BJ (cell line): ENCODE results near the gene CNOT8. TPM values are rescaled to one million over a fixed set of nuclear protein-coding genes. Genes with fewer than 3 reads are reported as not detected.

Experiments used
- CTCF ChIA-PET: fragments of 350-600 bp; formaldehyde crosslinking; extraction: SDS; loops from one replicate; lab custom pipeline; 2021; ENCODE audit warnings: antibody characterized with exemption, inconsistent platforms; lab: Yijun Ruan, JAX
- POLR2A ChIA-PET: fragments of 300-600 bp; sonication (Branson Sonifier 250); formaldehyde crosslinking; extraction: SDS; loops from one replicate; lab custom pipeline; 2021; ENCODE audit warnings: antibody characterized with exemption; lab: Charles Lee
- DNase-seq: peaks from one replicate; pipeline ENCODE4 v3.0.0-alpha.2; 2011; ENCODE audit warnings: low read depth
- H3K27me3 ChIP-seq: 2 replicates; pipeline ENCODE4 v1.6.0; 2011; ENCODE audit warnings: low read length; ENCODE audit not compliant: control insufficient read depth, insufficient read depth
- H3K36me3 ChIP-seq: 2 replicates; pipeline ENCODE4 v1.5.1; 2011; ENCODE audit warnings: low read length; ENCODE audit not compliant: control insufficient read depth, insufficient read depth
- H3K4me3 ChIP-seq: 2 replicates; pipeline ENCODE4 v1.5.1; 2011; ENCODE audit warnings: low read depth, mild to moderate bottlenecking, control low read depth, low read length
- CTCF ChIP-seq: IDR thresholded peaks from 2 replicates; pipeline ENCODE4 v1.5.1; 2011; ENCODE audit warnings: low read depth, mild to moderate bottlenecking, control low read depth, inconsistent platforms, low read length, moderate library complexity; ENCODE audit not compliant: insufficient read depth
- polyA plus RNA-seq: library from polyadenylated mRNA; depleted of rRNA; stranded (reverse); fragments of >200 nt; gene quantifications from 2 replicates; pipeline ENCODE4 v1.2.3, GENCODE V29; 2011

The CNOT8 gene
- polyA plus RNA-seq, 1 experiment, result 38.8 TPM

GRCh38 chr5:154865466-154866184 lies 7.2 kb downstream of the CNOT8 start:
- peaks cover 5% of the 10 kb centered on the region for H3K36me3 ChIP-seq
- CTCF ChIA-PET, result no interaction called here
- POLR2A ChIA-PET, result interaction anchor here (0.5 to 0.6 kb wide), 2 partner anchors 49 to 90 kb away, joined by 3 to 8 read pairs; no protein-coding TSS in a partner anchor
- H3K4me3 ChIP-seq, result no peak overlapping the region
- TF ChIP-seq CTCF, result no peak
- no peaks in the 10 kb centered on the region for H3K27me3 ChIP-seq
- DNase-seq, result no peak

DNA sequence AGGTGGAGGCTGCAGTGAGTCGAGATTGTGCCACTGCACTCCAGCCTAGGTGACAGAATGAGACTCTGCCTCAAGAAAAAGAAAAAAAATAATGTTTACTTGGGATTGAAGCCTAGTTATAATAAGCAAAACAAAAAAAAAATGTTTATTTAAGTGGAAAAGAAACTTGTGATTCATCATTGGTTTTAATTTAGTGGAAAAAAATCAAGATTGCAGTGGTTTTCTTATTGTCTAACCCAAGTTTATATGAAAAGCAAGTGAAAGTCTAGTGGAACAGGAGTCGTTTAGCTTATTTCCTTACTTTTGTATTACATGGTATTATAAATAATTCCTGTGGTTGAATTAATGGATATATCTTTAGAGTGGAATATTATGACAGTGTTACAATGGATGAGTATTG lies 8.4 kb downstream of the CNOT8 start:
- TF ChIP-seq CTCF, result no peak
- H3K36me3 ChIP-seq, result peaks cover 7% of the 10 kb centered on the region
- POLR2A ChIA-PET, result no interaction called here
- no peaks in the 10 kb centered on the region for H3K27me3 ChIP-seq
- no peak overlapping the region for H3K4me3 ChIP-seq
- CTCF ChIA-PET, result interaction anchor here (0.8 to 1.3 kb wide), 2 partner anchors 32 to 43 kb away, joined by 3 read pairs; no protein-coding TSS in a partner anchor
- DNase-seq, result no peak

GRCh38 chr5:154868702-154869101 lies 10.3 kb downstream of the CNOT8 start:
- H3K27me3 ChIP-seq, result no peaks in the 10 kb centered on the region
- POLR2A ChIA-PET, result no interaction called here
- H3K36me3 ChIP-seq, result peaks cover 7% of the 10 kb centered on the region
- CTCF ChIA-PET, result interaction anchor here (0.8 to 1.8 kb wide), 2 partner anchors 8 to 58 kb away, joined by 3 to 6 read pairs; no protein-coding TSS in a partner anchor
- H3K4me3 ChIP-seq, result no peak overlapping the region
- peak; percentile 31; the same call in 1 of the 2 replicates for TF ChIP-seq CTCF
- no peak for DNase-seq

GRCh38 chr5:154871734-154872133 lies 13.3 kb downstream of the CNOT8 start:
- Histone ChIP-seq H3K4me3 (no peak overlapping the region), H3K36me3 (peaks cover 13% of the 10 kb centered on the region), H3K27me3 (no peaks in the 10 kb centered on the region)
- ChIA-PET CTCF (interaction anchor here (1.2 kb wide), 1 partner anchor 42 kb away, joined by 3 read pairs; no protein-coding TSS in a partner anchor), POLR2A (no interaction called here)
- DNase-seq, result no peak
- TF ChIP-seq CTCF, result no peak

- no peak overlapping the region for H3K4me3 ChIP-seq
- ChIA-PET CTCF (no interaction called here), POLR2A (no interaction called here)
- TF ChIP-seq CTCF, result no peak
- H3K27me3 ChIP-seq, result no peaks in the 10 kb centered on the region
- H3K36me3 ChIP-seq, result peaks cover 13% of the 10 kb centered on the region
- no peak for DNase-seq
Observed at GRCh38 chr5:154873791-154874331, 15.4 kb downstream of the CNOT8 start.
